ENCODE results near the gene IL12RB1.
"Not testable (repeated sequence)": the region's sequence is repeated elsewhere in the genome, so short reads cannot be mapped to it uniquely, and the experiment has no call there.

Gene IL12RB1

DNA sequence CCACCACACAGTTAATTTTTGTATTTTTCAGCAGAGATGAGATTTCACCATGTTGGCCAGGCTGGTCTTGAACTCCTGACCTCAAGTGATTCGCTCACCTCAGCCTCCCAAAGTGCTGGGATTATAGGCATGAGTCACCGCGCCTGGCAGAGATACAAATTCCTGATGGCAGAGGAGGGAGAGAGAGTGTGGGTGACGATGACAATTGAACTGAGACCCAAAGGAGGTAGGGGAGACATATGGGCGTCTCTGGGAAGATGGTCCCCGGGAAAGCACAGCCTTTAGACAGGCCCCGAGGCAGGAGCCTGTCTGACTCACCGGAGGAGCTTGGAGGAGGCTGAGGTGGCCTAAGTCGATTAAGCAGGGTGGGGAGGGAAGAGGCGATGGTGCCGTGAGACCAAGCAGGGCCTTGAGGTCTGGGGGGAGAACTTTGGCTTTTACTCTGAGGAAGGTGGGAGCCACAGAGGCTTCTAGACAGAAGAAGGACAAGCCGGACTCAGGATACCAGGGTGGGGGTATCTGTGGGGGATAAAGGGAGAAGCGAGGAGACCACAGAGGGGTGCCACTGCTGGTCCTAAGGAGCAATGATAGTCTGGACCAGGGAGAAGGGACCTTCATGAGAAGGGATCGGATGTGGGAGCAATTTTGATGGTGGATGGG, 40.5 kb downstream of the IL12RB1 start:
- no peak for DNase-seq (ENCODE audit: low read depth in 3 of 3)

DNA sequence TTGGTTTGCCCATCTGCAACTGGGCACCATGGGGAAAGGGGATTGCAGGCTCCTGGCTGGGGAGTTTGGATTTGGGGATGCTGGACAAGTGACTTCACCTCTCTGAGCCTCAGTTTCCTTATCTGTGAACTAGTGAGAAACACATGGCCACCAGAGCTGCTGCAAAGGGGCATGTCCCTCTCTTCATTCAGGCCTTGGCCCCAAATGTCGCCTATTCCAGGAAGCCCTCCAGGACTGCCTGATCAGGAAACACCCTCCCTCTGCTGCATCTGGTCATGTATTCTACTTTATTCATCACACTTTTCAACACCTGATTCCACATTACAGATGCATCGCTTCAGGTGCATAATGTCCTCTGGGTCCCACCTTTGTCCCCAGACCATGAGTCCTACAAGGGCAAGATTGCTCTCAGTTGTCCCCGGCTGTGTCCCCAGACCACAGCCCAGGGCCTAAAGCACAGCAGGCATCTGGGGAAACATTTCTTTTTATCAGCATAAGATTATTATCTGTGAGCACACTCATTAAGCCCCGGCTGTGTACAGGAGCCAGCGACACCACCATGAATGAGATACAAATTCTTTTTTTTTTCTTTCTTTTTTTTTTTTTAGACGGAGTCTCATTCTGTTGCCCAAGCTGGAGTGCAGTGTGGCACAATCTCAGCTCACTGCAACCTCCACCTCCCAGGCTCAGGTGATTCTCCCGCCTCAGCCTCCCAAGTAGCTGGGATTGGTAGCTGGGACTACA, 41.3 kb downstream of the IL12RB1 start:
- DNase-seq (ENCODE audit: low read depth in 3 of 3): no peak

DNA sequence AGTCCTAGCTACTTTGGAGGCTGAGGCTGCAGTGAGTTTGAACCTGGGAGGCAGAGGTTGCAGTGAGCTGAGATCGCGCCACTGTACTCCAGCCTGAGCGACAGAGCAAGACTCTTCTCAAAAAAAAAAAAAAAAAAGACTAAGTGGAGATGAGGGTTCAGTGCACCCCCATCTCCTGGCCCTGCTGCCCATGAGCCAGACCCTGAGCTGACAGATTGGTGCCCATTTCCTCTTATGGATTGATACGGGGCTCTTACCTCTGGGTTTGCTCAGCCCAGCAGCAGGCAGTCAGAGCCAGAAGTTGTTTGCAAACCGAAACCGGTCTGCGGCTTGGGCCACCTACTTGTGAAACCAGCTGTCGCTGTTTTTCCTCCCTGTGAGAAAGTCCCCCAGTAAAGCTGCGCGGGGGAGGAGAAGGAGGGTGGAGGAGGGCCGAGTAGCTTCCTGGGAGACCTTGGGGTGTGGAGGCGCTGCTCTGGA, 41.9 kb downstream of the IL12RB1 start:
- DNase-seq (ENCODE audit: low read depth in 3 of 3): peak; percentile 80 to 88 (median 85)

DNA sequence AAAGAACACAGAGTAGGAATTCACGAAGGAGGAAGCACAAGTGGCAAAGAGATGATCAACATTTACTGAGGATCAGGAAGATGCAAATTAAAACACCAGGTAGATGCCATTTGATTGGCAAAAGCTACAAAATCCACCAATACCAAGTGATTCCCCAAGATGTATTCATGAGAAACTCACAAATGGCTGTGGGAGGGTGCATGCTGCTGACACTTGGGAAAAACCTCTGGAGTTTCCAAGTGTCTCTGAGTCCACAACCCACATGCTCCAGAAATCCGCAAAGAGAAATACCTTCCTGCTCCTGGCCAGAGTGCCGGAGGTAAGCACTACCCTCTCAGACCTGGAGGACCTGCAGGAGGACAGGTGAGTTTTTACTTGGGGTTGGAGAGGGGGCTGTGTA, 43.1 kb downstream of the IL12RB1 start:
- DNase-seq (ENCODE audit: low read depth in 3 of 3): no peak

DNA sequence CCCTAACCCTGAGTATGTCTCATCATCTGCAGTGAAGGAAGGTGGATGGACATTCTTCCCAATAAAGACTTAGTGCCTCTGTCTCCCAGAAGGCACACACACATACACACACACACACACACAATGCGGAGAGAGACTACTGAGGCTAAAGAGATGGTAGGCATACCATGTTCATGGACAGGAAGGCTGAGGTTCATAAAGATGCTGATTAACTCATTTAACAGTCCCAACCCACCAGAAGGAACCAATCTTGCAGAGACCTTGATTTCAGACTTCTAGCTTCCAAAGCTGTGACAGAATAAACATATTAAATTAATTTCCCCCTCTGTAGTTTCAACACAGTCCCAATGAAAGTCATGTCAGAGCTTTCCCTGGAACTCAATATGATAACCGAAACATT, 45.7 kb downstream of the IL12RB1 start:
- no peak for DNase-seq (ENCODE audit: low read depth in 3 of 3)

DNA sequence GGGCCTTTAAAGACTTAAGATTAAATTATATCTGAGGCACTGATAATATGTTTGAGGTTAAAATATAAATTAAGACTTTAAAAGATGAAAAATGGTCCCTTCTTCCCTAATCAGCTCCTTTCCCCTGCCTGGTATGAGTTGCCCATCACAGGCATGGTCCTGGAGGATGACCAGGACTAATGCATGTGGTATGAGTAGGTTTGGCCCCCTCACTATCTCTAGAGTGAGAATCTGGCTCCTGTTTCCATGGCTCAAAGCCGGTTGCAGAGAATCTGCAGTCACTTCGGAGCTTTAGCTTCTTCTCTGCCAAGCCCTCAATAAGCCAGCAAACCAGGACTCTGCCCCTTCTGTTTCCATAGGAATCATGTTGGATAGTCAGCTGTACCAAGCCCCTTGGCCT, 54.6 kb downstream of the IL12RB1 start:
- not testable (repeated sequence) for DNase-seq (ENCODE audit: low read depth in 3 of 3)

DNA sequence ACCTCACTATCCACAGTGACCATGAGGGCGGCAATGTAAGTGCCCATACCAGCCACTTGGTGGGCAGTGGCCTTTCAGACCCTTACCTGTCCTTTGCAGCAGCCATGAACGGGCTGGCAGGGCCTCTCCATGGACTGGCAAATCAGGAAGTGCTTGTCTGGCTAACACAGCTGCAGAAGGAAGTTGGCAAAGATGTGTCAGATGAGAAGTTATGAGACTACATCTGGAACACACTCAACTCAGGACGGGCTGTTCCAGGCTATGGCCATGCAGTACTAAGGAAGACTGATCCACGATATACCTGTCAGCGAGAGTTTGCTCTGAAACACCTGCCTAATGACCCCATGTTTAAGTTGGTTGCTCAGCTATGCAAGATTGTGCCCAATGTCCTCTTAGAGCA, 55.3 kb downstream of the IL12RB1 start:
- not testable (repeated sequence) for DNase-seq (ENCODE audit: low read depth in 3 of 3)

DNA sequence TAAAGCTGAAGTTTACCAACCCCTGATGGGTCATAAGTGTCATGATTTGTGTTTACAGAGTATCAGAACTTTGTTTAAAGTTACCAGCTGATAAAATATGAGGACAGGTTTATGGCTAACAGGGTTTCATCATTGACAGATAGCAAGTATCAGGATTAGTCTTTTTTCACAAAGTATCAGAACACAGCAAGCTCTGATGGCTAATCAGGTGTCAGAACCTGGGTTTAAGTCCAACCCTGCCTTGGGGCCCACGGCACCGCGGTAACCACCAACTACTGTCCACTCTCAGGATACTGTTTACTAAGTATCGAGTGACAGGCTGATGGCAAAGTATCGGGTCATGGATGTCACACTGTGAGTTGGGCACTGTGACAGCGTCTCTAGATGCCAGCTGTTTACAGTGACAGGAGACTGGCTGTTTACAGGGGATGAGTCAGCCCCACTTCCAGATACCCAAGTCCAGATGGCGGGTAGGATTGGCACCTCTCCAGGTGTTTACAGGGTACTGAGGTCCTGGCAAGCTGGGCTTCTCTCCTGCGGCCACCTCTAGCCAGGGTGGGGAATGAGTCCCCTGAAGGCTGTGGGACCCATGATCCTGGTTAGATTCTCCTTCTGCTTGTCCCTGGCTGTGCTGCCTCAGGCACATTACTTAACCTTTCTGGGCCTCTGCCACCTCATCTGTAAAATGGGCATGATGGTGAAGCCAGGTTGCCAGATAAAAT, 57.0 kb downstream of the IL12RB1 start:
- no peak for DNase-seq (ENCODE audit: low read depth in 3 of 3)

DNA sequence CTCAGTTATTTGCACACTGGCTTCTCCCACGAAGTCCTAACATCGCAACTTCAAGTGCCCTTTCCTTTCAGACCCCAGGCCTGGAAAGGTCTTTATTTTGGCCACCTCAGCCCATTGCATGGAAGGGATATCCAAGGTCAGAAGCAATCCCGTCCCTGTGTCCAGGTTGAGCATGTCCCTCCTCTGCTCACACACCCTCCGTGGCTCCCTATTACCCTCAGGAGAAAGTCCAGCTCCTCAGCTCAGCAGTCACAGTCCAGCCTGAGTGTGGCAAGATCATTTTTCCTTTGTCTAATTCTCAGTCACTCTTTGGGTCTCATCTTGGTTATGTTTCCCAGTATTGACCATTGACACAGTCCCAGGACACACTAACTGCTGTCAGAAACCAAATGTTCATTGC, 59.6 kb downstream of the IL12RB1 start:
- no peak for DNase-seq (ENCODE audit: low read depth in 3 of 3)

DNA sequence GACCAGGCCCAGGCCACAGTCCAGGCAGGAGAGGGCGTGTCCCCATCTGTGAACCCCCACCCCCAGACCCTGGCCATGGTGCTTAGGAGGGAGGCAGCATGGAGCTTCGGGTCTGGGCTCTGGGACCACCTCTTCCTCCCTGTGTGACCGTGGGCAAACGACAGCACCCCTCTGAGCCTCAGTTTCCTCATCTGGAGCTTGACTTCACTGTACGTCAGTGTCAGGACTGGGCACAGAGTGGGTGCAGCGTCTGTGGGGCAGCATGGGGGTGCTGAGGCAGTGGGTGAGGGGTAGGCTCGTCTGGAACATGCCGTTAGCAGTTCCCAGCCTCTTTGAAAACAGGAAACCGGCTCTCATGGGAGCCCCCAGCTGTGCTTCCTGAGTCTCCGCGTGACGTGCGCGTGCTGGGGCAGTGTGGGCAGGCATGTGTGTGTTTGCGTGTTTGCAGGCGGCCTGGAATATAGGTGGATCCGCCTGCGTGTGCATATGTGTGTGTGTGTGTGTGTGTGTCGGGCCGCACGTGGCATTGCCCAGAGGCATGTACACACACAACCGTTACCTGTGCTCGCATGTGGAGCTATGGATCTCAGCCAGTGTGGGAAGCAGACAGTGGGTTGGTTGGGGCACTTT, 63.0 kb downstream of the IL12RB1 start:
- no peak for DNase-seq (ENCODE audit: low read depth in 3 of 3)

DNA sequence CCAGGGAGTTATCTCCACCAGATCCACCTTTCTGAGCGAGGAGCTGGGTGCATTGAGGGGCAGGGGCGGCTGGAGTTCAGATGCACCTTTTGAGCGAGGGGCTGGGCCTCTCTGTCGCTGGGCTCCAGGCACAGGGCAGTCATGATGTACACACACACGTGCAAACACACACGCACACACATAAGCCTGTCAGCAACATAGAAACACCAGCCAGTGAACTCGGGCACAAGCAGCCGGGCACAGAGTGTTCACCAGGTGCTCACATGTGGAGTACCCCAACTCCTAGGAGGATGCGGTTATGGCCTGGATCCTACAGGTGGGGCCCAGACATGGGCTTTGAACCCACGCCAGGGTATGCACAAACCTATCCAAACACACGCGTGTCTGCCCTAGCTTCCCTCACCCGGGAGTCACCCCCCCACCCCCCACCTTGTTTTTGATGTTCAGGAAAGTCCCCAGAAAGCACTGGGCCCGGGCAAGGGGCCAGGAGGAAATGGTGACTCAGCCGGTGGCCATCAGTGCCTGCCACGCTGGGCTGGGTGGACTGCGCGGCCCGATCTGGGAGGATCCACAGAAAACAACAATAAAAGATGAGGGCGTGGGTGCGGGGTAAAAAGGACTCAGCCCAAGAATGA, 65.5 kb downstream of the IL12RB1 start:
- no peak for DNase-seq (ENCODE audit: low read depth in 3 of 3)

DNA sequence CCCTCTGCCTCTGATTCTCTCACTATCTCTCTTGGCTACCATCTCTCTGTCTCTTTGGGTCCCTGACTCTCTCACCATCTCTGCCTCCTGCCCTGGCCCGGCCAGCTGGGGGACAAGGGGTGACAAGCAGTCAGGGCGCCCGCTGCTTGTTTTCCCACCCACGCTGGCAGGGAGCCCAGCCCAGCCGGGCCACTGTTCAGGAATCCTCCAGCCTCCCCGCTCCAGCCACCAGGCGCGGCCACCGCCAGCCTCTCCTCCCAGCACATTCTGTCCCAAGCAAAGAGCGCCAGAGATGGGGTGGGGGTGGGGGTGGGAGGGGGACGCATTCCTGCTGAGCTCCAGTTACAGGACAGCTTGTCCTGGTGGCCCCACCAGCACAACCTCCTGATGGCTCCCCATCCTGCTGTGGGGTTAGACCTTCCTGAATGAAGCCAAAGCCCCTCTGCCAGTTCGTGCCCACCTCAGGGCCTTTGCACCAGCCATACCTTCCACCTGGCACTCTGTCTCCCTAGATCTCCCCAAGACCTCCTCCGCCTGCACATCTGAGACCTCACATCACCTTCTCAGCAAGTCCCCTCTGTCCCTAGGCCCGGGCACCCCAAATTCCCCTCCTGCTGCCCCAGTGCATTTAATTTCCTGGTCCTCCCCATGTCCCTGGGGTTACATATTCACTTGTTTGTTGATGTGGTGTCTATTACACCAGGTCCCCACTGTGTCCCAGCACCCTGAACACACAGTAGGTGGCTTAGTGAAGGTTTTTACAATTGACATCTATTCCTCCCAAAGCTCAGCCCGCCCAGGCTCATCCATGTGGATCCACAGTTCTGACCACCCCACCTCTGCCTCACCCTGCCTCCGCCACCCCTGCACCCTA, 66.3 kb downstream of the IL12RB1 start:
- DNase-seq (ENCODE audit: low read depth in 3 of 3): no peak

DNA sequence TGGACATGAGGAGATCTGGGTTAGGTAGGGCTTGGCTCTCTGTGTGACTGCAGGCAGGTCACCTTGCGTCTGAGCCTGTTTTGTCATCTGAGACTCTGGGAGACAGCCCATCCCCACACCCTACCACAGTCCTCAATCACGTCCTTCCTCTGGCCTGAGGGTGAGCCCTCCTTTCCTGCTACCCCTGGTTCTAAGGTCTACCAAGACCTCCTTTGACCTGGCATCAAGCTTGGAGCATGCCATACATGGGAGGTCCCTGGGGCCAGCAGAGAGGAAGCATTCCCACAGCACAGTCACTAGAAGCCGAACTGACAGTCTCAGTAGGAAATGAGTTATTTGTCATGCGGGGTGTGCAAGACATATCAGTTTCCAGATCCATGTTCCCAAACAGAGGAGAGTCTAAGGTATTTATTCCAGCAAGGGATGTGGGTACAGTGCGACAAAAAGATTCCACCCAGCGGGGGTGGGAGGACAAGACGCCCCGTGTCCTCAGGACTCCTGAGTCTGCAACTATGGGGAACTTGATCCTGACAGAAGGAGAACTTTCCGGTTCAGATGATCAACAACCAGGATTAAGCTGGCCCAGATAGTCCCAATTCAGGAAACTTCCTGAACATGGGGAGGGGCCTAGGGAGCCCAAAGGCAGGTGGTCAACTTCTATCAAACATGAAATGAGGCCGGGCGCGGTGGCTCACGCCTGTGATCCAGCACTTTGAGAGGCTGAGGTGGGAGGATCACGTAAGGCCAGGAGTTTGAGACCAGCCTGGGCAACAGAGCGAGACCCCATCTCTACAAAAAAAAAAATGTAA, 69.3 kb downstream of the IL12RB1 start:
- no peak for DNase-seq (ENCODE audit: low read depth in 3 of 3)

DNA sequence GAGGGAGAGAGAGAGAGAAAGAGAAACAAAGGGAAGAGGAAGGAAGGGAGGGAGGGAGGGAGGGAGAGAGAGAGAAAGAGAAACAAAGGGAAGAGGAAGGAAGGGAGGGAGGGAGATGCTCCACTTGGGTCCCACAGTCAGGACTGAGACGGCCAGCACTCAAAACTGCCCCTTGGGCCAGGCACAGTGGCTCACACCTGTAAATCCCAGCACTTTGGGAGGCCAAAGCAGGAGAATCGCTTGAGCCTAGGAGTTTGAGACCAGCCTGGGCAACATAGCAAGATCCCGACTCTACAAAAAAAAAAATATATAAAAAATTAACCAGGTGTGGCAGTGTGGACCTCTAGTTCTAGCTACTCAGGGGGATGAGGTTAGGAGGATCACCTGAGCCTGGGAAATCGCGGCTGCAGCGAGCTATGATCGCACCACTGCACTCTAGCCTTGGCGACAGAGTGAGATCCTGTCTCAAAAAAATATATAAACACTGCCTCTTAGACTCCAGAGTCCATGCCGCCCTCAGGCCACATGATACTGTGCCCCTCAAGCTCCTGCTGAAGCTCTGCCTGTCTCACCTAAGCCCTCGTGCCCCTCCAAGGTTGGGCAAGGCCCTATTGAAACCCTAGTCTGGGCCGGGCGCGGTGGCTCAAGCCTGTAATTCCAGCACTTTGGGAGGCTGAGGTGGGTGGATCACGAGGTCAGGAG, 70.4 kb downstream of the IL12RB1 start:
- no peak for DNase-seq (ENCODE audit: low read depth in 3 of 3)

DNA sequence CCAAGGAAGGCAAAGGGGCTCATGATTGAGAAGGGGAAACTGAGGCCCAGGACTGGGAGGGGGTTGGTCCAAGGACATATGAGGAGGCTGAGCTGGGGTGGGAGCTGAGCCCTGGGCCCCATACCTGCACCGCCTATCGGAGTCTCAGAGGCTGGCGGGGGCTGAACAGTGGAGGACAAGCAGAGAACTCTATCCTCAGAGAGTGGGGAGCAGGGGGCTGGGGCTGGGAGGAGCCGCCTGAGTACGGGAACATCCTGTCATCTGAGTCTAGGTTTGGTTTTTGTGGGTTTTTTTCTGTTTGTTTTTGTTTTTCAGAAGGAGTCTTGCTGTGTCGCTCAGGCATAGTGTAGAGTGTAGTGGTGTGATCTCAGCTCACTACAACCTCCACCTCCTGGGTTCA, 72.5 kb downstream of the IL12RB1 start:
- no peak for DNase-seq (ENCODE audit: low read depth in 3 of 3)

DNA sequence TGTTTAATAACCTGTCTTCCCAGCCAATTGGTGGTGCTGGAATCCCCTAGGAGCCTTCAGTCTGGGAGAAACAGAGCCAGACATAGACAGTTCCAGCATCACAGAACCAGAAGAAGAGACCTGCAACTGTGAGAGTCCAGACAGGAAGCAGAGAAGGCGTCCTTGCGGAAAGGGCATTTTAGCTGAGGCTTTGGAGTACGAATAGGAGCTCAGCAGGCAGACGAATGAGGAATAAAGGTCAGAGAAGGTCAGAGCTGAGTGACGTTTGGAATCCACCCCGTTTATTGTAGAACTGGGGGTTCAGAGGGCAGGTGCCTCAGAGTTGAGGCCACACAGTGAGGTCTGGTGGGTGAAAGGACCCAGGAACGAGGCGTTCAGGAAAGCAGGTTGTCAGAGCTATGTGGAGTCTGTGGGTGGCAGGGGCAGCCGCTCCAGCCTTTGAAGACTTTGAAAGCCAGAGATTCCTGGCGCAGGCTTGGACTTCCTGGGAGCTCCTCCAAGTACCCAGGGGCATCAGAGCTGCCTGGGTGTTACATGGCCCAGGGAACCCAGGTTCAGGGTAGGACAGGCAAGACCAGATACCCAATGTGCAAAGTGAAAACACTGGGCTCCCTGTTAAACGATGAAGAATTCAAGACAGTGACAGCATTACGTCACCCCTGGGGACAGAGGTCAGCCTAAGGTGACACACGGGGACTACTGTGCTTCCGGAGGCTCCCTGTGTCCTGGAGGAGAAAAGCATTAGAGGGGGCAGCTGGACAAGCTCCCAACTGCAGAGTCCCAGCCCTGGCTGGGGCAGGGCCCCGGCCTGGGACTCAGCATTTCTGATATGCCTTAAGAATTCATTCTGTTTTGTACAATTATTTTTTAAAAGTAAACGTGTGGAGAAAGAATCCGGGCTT, 73.3 kb downstream of the IL12RB1 start:
- DNase-seq (ENCODE audit: low read depth in 3 of 3): no peak

DNA sequence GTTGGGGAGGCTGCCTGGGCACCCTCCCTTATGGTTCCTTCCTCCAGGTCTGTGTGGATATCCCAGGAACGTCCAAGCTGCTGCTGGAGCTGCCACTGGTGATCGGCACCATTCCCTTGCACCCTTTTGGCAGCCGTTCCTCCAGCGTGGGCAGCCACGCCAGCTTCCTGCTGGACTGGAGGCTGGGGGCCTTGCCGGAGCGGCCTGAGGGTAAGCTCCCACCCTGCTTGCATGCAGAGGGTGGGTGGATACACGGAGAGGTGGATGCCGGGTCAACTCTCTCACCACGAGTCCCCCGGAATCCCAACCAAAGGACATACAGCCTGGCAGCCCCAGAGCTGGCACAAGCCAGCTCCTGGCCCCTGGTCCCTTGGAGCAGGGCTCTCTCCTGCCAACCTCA, 76.6 kb downstream of the IL12RB1 start:
- no peak for DNase-seq (ENCODE audit: low read depth in 3 of 3)

DNA sequence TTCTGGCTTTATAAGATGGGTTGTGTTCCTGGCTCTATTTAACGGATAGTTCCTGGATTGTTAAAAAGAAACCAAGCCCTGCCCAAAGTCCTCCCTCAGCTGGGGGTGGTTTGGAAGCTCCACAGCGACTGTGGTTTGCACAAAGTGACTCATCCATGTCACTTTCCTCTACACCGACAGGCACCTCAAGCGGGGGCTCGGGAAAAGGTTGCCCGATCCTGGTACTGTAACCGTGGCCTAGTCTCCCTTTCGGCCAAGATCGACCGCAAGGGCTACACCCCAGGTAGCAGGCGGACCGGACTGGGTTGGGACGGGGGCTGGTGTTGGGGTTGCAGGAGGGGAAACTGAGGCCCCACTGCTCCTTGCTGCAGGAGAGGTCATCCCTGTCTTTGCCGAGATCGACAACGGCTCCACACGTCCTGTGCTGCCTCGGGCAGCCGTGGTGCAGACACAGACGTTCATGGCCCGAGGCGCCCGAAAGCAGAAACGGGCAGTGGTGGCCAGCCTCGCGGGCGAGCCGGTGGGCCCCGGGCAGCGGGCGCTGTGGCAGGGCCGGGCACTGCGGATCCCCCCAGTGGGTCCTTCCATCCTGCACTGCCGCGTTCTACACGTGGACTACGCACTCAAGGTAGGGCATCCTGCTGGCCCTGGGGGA, 77.2 kb downstream of the IL12RB1 start:
- no peak for DNase-seq (ENCODE audit: low read depth in 3 of 3)
